ENCODE measurements around the gene KCTD1. TPM values are rescaled to one million over a fixed set of nuclear protein-coding genes. Genes with fewer than 3 reads are reported as not detected.

KCTD1 gene
- total and polyA plus RNA-seq, 4 donors, result 0.78 to 2.9 (median 2.0) TPM

DNA sequence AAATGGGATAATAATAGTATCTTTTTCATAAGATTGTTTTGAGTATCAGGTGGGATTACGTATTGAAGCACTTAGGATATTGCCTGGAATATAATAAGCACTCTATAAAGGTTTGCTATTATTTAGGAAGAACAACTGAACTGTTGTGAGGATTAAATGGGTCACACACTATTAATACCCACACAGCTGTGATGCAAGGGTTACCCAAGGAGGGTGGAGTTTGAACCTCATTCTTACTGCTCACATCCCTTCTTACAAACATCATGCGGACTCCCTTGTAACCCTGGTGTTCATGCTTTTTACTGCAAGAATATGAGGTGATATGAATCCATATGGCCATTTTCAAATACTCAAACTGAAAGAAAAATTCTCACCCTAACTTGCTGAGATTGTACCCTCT is 113.5 kb downstream of the KCTD1 start:
- 78% methylated on average over 2 of the region's 2 CpGs for WGBS
- no peaks in the 10 kb centered on the region for H3K9me3 ChIP-seq (ENCODE audit: control insufficient read depth in 4 of 4, low read length in 3 of 4)
- DNase-seq (ENCODE audit: low spot score), result no peak
- H3K27me3 ChIP-seq (ENCODE audit: control insufficient read depth in 4 of 4, insufficient read depth in 4 of 4, low read length in 3 of 4), result no peaks in the 10 kb centered on the region
- no peak overlapping the region for H3K9ac ChIP-seq (ENCODE audit: low read depth in 1 of 2, low read length in 2 of 2)
- H3K36me3 ChIP-seq (ENCODE audit: control insufficient read depth in 4 of 4, insufficient read depth in 3 of 4, low read depth in 1 of 4, low read length in 3 of 4), result no peaks in the 10 kb centered on the region
- no peak overlapping the region for H3K27ac ChIP-seq (ENCODE audit: low read depth in 1 of 2, low read length in 2 of 2)
- no peaks in the 10 kb centered on the region for H3K4me1 ChIP-seq (ENCODE audit: control insufficient read depth in 4 of 4, insufficient read depth in 4 of 4, low read length in 3 of 4)
- H3K4me3 ChIP-seq (ENCODE audit: low read depth in 1 of 3, low read length in 3 of 3), result no peak overlapping the region
- no peak for TF ChIP-seq RAD21 (IDR thresholded peaks at IDR 0.05)
- no peak for TF ChIP-seq SP1 (IDR thresholded peaks at IDR 0.05)
- no peak for TF ChIP-seq HNF4A (conservative IDR thresholded peaks at IDR 0.05)
- TF ChIP-seq GABPA (IDR thresholded peaks at IDR 0.05 in 1 of 2, conservative IDR thresholded peaks at IDR 0.05 in 1 of 2), result no peak
- TF ChIP-seq, protein P1, sequence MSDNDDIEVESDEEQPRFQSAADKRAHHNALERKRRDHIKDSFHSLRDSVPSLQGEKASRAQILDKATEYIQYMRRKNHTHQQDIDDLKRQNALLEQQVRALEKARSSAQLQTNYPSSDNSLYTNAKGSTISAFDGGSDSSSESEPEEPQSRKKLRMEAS (IDR thresholded peaks at IDR 0.05), result no peak
- no peak for TF ChIP-seq HNF4G (IDR thresholded peaks at IDR 0.05)
- TF ChIP-seq, protein P2, sequence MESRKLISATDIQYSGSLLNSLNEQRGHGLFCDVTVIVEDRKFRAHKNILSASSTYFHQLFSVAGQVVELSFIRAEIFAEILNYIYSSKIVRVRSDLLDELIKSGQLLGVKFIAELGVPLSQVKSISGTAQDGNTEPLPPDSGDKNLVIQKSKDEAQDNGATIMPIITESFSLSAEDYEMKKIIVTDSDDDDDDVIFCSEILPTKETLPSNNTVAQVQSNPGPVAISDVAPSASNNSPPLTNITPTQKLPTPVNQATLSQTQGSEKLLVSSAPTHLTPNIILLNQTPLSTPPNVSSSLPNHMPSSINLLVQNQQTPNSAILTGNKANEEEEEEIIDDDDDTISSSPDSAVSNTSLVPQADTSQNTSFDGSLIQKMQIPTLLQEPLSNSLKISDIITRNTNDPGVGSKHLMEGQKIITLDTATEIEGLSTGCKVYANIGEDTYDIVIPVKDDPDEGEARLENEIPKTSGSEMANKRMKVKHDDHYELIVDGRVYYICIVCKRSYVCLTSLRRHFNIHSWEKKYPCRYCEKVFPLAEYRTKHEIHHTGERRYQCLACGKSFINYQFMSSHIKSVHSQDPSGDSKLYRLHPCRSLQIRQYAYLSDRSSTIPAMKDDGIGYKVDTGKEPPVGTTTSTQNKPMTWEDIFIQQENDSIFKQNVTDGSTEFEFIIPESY (IDR thresholded peaks at IDR 0.05), result no peak
- no peak for TF ChIP-seq NR2F2 (IDR thresholded peaks at IDR 0.05)
- TF ChIP-seq EGR1 (IDR thresholded peaks at IDR 0.05; ENCODE audit: low read depth in 2 of 2), result no peak
- TF ChIP-seq RXRA (IDR thresholded peaks at IDR 0.05), result no peak
- TF ChIP-seq, protein P3, sequence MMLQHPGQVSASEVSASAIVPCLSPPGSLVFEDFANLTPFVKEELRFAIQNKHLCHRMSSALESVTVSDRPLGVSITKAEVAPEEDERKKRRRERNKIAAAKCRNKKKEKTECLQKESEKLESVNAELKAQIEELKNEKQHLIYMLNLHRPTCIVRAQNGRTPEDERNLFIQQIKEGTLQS (IDR thresholded peaks at IDR 0.05), result no peak
- no peak for TF ChIP-seq FOXA2 (IDR thresholded peaks at IDR 0.05)
- TF ChIP-seq FOXA1 (IDR thresholded peaks at IDR 0.05), result no peak

DNA sequence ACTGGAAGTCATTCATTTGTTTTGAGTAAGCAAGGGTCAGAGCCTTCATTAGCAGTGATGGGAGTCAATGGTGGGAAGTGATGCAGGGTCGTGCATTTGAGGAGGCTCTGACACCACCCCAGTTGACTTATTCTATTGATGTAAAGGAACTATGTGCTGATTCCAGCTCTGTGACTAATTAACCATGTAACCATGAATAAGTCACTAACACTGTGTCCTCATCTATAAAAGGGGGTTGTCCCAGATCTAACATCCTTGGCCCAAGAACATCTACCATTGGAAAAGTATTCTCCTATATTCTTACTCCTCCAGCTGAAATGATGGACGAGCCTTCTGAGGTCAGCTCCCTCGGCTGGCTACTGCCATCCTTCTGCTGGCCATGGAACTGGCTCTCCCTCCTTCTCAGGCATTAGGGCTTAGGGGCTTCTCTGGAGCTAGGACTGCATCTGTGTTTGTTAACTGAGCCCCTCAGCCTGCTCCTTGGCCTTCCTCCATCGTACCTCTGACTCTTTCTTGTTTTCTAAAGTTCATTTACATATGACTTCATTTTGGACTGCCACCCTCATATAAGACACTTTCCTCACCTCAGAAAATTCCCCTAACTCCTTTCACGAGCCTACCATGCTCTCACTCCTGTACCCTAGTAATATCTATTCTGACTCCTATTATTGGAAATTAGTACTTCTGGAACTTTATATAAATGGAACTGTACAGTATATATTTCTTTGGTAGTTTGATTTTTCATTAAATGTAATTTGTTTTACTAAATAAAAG is 115.5 kb downstream of the KCTD1 start:
- no peak overlapping the region for H3K9ac ChIP-seq (ENCODE audit: low read depth in 1 of 2, low read length in 2 of 2)
- H3K4me3 ChIP-seq (ENCODE audit: low read depth in 1 of 3, low read length in 3 of 3), result no peak overlapping the region
- no peak overlapping the region for H3K27ac ChIP-seq (ENCODE audit: low read depth in 1 of 2, low read length in 2 of 2)
- WGBS, result 72% methylated on average over 5 of the region's 5 CpGs
- H3K9me3 ChIP-seq (ENCODE audit: control insufficient read depth in 4 of 4, low read length in 3 of 4), result no peaks in the 10 kb centered on the region
- TF ChIP-seq, protein P1 (IDR thresholded peaks at IDR 0.05), result no peak
- TF ChIP-seq RAD21 (IDR thresholded peaks at IDR 0.05) (no peak), RXRA (IDR thresholded peaks at IDR 0.05) (no peak), FOXA2 (IDR thresholded peaks at IDR 0.05) (no peak), YY1 (IDR thresholded peaks at IDR 0.05) (no peak), HNF4G (IDR thresholded peaks at IDR 0.05) (no peak)
- TF ChIP-seq, protein P4, sequence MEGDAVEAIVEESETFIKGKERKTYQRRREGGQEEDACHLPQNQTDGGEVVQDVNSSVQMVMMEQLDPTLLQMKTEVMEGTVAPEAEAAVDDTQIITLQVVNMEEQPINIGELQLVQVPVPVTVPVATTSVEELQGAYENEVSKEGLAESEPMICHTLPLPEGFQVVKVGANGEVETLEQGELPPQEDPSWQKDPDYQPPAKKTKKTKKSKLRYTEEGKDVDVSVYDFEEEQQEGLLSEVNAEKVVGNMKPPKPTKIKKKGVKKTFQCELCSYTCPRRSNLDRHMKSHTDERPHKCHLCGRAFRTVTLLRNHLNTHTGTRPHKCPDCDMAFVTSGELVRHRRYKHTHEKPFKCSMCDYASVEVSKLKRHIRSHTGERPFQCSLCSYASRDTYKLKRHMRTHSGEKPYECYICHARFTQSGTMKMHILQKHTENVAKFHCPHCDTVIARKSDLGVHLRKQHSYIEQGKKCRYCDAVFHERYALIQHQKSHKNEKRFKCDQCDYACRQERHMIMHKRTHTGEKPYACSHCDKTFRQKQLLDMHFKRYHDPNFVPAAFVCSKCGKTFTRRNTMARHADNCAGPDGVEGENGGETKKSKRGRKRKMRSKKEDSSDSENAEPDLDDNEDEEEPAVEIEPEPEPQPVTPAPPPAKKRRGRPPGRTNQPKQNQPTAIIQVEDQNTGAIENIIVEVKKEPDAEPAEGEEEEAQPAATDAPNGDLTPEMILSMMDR (IDR thresholded peaks at IDR 0.05; ENCODE audit: low read depth, low read length, missing input control), result no peak
- TF ChIP-seq, protein P5, sequence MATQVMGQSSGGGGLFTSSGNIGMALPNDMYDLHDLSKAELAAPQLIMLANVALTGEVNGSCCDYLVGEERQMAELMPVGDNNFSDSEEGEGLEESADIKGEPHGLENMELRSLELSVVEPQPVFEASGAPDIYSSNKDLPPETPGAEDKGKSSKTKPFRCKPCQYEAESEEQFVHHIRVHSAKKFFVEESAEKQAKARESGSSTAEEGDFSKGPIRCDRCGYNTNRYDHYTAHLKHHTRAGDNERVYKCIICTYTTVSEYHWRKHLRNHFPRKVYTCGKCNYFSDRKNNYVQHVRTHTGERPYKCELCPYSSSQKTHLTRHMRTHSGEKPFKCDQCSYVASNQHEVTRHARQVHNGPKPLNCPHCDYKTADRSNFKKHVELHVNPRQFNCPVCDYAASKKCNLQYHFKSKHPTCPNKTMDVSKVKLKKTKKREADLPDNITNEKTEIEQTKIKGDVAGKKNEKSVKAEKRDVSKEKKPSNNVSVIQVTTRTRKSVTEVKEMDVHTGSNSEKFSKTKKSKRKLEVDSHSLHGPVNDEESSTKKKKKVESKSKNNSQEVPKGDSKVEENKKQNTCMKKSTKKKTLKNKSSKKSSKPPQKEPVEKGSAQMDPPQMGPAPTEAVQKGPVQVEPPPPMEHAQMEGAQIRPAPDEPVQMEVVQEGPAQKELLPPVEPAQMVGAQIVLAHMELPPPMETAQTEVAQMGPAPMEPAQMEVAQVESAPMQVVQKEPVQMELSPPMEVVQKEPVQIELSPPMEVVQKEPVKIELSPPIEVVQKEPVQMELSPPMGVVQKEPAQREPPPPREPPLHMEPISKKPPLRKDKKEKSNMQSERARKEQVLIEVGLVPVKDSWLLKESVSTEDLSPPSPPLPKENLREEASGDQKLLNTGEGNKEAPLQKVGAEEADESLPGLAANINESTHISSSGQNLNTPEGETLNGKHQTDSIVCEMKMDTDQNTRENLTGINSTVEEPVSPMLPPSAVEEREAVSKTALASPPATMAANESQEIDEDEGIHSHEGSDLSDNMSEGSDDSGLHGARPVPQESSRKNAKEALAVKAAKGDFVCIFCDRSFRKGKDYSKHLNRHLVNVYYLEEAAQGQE (IDR thresholded peaks at IDR 0.05), result no peak
- TF ChIP-seq, protein P3 (IDR thresholded peaks at IDR 0.05), result no peak
- TF ChIP-seq, protein P2 (IDR thresholded peaks at IDR 0.05), result no peak
- no peak for DNase-seq (ENCODE audit: low spot score)
- no peaks in the 10 kb centered on the region for H3K36me3 ChIP-seq (ENCODE audit: control insufficient read depth in 4 of 4, insufficient read depth in 3 of 4, low read depth in 1 of 4, low read length in 3 of 4)
- H3K27me3 ChIP-seq (ENCODE audit: control insufficient read depth in 4 of 4, insufficient read depth in 4 of 4, low read length in 3 of 4), result no peaks in the 10 kb centered on the region
- H3K4me1 ChIP-seq (ENCODE audit: control insufficient read depth in 4 of 4, insufficient read depth in 4 of 4, low read length in 3 of 4), result no peaks in the 10 kb centered on the region
